HG03432 (cell line): ENCODE data around the gene TIMP2.
"Not testable (repeated sequence)": the region's sequence is repeated elsewhere in the genome, so short reads cannot be mapped to it uniquely, and the experiment has no call there.

Source experiments
- ATAC-seq: cut with Tn5 transposase; IDR thresholded peaks from one replicate; pipeline ENCODE4 v1.9.1; 2021; ENCODE audit warnings: mild to moderate bottlenecking, moderate library complexity; ENCODE audit not compliant: unreplicated experiment

Gene TIMP2

GRCh38 chr17:78933025-78933958 lies 8.1 kb upstream of the TIMP2 start:
- no peak for ATAC-seq

GRCh38 chr17:78929908-78930775 lies 5.0 kb upstream of the TIMP2 start:
- ATAC-seq, result no peak

- no peak for ATAC-seq
Observed at GRCh38 chr17:78925662-78926555, 722 bp upstream of the TIMP2 start.

GRCh38 chr17:78924481-78925151 lies 571 bp downstream of the TIMP2 start:
- no peak for ATAC-seq

GRCh38 chr17:78923660-78924453 lies 1.3 kb downstream of the TIMP2 start:
- ATAC-seq, result no peak

DNA sequence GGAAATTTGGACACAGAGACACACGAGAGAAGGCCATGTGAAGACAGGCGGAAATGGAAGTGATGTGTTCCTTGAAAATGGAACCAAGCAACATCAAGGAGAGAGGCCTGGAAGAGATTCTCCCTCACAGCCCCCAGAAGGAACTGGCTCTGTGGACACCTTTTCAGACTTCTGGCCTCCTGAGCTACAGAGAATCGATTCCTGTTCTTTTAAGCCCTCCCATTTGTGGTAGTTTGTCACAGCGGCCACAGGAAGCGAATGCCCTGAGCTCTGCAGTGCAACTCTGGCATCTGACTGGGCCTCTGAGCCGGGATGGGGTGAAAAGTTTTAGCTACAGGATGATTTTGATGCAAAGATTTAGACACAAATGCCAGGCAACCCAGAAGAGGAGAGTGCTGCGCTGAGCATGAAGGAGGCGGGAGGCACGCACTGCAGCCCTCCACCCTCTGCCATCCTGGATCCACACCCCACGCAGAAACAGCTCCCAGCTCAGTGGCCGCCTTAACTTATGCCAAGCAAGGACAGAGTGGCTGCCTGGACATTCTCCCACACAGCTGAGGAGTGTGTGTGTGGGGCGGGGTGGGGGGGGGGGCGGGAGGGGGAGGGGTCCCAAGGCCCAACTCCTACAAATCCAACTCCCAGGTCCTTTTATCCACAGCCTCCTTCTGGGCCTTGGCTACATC lies 2.2 kb downstream of the TIMP2 start:
- no peak for ATAC-seq

GRCh38 chr17:78921437-78921971 lies 3.7 kb downstream of the TIMP2 start:
- ATAC-seq, result no peak

DNA sequence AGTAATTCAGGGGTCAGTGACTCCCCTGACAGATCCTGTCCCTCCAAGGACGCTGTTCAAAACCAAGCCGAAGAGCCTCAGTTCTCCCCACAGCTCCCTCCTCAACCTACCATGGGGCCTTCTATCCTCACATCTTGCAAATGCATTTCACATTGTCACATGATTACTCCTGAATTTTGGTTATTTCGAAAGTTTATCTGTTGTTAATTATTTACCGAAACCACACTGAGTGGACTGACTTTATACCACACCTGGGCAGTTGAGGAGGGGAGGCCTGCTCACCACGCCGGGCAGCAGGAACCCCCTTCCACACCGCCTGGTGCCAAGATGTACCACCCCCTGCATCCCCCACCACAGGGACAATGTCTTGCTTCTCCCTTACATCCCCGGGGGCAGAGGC lies 4.7 kb downstream of the TIMP2 start:
- ATAC-seq, result no peak

DNA sequence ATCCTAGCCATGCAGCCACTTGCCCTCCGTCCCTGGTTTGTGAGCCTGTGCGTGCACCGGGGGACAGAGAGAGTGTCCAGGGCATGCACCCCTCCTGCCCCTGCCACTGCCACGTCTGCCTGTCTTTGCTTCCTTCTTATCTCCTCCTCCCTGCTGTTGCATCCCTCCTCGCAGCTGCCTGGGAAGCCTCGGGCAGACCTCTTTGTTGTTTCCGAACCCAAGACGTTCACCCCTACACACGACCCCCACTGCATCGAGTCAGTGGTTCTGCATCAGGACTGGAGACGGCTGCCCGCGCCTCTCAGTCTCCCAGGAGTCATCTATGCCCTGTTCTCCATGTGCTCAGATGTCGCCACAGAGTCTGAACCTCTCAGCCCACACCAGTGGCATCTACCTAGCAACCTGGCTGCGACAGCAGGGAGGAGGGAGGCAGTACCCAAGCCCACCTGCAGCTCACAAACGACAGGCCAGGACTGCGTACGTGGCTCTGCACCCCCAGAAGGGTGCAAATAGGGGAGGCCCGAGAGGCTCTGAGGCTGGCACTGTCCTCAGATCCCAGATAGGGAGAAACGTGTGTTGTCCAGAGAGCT lies 5.2 kb downstream of the TIMP2 start:
- ATAC-seq, result no peak

DNA sequence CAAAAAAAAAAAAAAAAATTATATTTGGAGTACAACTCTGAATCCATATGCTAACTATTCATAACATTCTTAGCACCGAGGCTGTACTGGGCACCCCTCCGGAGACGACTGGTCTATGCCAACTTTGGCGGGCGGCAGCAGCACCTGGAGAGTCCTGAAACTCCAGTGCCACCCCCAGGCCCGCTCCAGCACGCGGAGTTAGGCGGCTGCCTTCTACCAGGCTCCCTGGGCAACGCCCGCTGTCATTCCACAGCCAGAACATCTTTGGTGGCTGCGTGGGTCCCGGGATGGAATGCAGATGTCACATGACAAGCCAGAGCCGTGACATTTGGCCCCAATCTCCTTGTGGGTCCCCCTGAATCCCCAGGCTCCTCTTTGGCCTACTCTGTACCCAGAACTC lies 6.2 kb downstream of the TIMP2 start:
- no peak for ATAC-seq

- ATAC-seq, result no peak
Observed at GRCh38 chr17:78917451-78918275, 7.5 kb downstream of the TIMP2 start.

GRCh38 chr17:78915872-78916632 lies 9.1 kb downstream of the TIMP2 start:
- no peak for ATAC-seq

DNA sequence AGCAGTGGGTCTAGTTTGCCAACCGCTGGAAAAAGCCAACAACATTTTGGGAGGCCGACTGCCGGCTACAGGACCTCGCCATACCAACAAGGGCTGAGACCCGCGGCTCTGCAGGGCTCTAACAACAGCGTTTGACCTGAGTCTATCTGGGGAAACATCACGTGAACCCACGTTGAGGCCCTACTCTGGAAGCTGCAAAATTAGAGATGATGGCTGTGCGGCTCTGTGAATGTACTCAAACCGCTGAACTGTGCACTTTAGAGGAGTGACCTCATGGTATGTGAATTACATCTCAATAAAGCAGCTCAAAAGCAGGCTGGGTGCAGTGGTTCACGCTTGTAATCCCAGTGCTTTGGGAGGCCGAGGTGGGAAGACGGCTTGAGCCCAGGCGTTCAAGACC lies 12.1 kb downstream of the TIMP2 start:
- ATAC-seq, result no peak

- ATAC-seq, result no peak
Observed at GRCh38 chr17:78912082-78912481, 13.1 kb downstream of the TIMP2 start.

- ATAC-seq, result not testable (repeated sequence)
Observed at GRCh38 chr17:78911543-78911942, 13.6 kb downstream of the TIMP2 start.

GRCh38 chr17:78910497-78911284 lies 14.5 kb downstream of the TIMP2 start:
- ATAC-seq, result no peak
